Mesothelial cell of epicardium (in vitro differentiated cells): Measurements from ENCODE around the gene SERPINE3. TPM values are rescaled to one million over a fixed set of nuclear protein-coding genes. Genes with fewer than 3 reads are reported as not detected.

Source experiments
- DNase-seq, 2 experiments: peaks; one replicate each; pipeline ENCODE4 v3.0.0; 2021; ENCODE audit warnings: low spot score in 2 of 2; ENCODE audit not compliant: unreplicated experiment in 2 of 2
- H3K27ac Mint-ChIP-seq: 2 replicates; pipeline ENCODE4 v1.8.0; 2021; ENCODE audit warnings: mixed read lengths
- H3K27me3 Mint-ChIP-seq: 2 replicates; pipeline ENCODE4 v1.8.0; 2021; ENCODE audit warnings: low read depth, mixed read lengths
- H3K36me3 Mint-ChIP-seq: 2 replicates; pipeline ENCODE4 v1.8.0; 2021; ENCODE audit warnings: mixed read lengths
- H3K4me1 Mint-ChIP-seq: 2 replicates; pipeline ENCODE4 v1.8.0; 2021; ENCODE audit warnings: mixed read lengths
- H3K4me3 Mint-ChIP-seq: 2 replicates; pipeline ENCODE4 v1.8.0; 2021; ENCODE audit warnings: mild to moderate bottlenecking, moderate library complexity, mixed read lengths
- H3K9me3 Mint-ChIP-seq: 2 replicates; pipeline ENCODE4 v1.8.0; 2021; ENCODE audit warnings: mixed read lengths
- total RNA-seq: library from RNA; stranded (reverse); gene quantifications from 3 replicates; pipeline ENCODE4 v1.2.1, GENCODE V29; 2021
- TF ChIP-seq, protein P1 (sequence below): fragments of 200-600 bp; sonication (generic); IDR thresholded peaks from one replicate; pipeline ENCODE4 v1.5.0; 2021; ENCODE audit warnings: antibody characterized with exemption; ENCODE audit not compliant: unreplicated experiment

The SERPINE3 gene
- total RNA-seq, 1 donor from 2014 or later: 0.31 TPM

DNA sequence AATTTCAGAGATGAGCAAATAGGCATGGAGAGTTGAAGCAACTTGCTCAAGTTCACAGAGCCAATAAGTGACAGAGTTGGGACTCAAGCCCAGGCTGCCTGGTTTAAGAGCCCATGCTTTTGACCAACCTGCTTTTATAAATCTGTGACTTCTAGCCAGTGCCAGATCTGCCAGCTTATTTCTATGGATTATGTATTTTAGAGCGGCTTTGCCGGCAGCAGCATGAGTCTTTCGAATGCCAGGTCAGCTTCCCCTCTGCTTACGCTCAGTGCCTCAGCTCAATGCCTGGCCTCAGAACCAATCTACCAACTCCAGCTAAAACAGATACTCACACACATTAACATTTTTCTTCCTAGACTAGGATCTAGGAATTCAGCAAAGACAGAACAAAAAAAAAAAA is 2.3 kb downstream of the SERPINE3 start:
- H3K4me1 Mint-ChIP-seq: peaks cover 4% of the 10 kb centered on the region
- no peak for DNase-seq
- no peaks in the 10 kb centered on the region for H3K36me3 Mint-ChIP-seq
- no peaks in the 10 kb centered on the region for H3K27me3 Mint-ChIP-seq
- no peak overlapping the region for H3K27ac Mint-ChIP-seq
- no peaks in the 10 kb centered on the region for H3K9me3 Mint-ChIP-seq
- TF ChIP-seq, protein P1, sequence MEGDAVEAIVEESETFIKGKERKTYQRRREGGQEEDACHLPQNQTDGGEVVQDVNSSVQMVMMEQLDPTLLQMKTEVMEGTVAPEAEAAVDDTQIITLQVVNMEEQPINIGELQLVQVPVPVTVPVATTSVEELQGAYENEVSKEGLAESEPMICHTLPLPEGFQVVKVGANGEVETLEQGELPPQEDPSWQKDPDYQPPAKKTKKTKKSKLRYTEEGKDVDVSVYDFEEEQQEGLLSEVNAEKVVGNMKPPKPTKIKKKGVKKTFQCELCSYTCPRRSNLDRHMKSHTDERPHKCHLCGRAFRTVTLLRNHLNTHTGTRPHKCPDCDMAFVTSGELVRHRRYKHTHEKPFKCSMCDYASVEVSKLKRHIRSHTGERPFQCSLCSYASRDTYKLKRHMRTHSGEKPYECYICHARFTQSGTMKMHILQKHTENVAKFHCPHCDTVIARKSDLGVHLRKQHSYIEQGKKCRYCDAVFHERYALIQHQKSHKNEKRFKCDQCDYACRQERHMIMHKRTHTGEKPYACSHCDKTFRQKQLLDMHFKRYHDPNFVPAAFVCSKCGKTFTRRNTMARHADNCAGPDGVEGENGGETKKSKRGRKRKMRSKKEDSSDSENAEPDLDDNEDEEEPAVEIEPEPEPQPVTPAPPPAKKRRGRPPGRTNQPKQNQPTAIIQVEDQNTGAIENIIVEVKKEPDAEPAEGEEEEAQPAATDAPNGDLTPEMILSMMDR: no peak
- no peak overlapping the region for H3K4me3 Mint-ChIP-seq

DNA sequence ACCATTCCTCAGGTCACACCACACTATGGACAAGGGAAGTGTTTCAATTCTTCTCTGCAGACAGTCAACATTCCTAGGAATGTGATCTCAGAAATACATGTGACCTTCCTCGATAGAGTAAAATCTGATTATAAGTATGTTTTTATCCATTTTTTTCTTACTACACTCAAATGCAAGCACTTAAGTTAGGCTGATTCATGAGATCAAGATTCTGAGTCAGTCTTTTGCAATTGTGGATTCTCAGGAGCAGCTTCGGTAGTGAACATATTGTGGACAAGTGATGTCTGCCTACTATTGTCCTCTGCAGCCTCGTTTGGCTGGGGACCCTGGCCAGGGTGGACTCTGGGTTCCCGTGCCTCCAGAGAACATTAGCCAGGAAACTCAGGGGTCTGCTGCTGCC is 3.2 kb downstream of the SERPINE3 start:
- no peaks in the 10 kb centered on the region for H3K36me3 Mint-ChIP-seq
- H3K4me1 Mint-ChIP-seq: peaks cover 4% of the 10 kb centered on the region
- no peak overlapping the region for H3K27ac Mint-ChIP-seq
- H3K27me3 Mint-ChIP-seq: no peaks in the 10 kb centered on the region
- TF ChIP-seq, protein P1: no peak
- no peak for DNase-seq
- H3K4me3 Mint-ChIP-seq: no peak overlapping the region
- no peaks in the 10 kb centered on the region for H3K9me3 Mint-ChIP-seq

DNA sequence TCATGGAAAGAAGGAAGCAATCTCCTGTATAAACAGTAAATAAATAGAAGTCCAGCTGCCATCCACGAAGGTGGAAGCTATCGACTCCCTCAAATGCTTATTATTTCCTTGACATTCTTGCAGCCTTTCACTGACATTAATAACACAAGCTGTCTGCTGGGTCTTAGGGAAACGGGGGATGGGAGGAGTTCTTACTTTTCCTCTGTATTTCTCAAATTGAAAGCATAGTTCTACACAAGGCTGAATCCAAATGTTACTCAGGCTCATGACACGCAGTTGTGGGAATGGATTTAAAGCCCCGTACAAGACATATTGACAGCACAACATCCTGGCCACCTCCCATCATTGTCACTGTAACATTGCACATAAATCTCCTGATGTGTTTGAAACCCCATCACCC is 4.0 kb downstream of the SERPINE3 start:
- Mint-ChIP-seq H3K4me1 (peaks cover 4% of the 10 kb centered on the region), H3K27me3 (no peaks in the 10 kb centered on the region), H3K36me3 (no peaks in the 10 kb centered on the region), H3K4me3 (no peak overlapping the region), H3K9me3 (no peaks in the 10 kb centered on the region), H3K27ac (no peak overlapping the region)
- DNase-seq: no peak
- TF ChIP-seq, protein P1: no peak

DNA sequence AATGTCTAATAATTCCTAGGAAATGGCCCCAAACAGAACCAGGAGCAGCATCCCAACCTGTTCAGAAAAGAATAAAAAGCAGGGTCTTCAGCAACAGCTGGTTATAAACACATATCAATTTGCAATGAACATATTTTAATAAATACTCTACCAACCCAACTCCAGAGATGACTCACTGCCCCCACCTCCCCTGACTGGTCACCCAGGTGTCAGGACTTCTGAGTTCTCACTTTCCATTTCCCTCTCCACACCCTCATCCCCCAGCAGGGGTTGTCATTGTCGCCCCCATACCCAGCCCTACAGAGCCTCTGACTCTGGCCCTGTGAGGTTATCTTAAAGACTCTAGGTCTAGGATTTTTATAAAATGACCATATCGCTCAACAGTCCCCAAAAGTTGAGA is 6.9 kb downstream of the SERPINE3 start:
- no peak for DNase-seq
- peaks cover 4% of the 10 kb centered on the region for H3K4me1 Mint-ChIP-seq
- H3K4me3 Mint-ChIP-seq: no peak overlapping the region
- no peak overlapping the region for H3K27ac Mint-ChIP-seq
- TF ChIP-seq, protein P1: no peak
- no peaks in the 10 kb centered on the region for H3K36me3 Mint-ChIP-seq
- no peaks in the 10 kb centered on the region for H3K27me3 Mint-ChIP-seq
- H3K9me3 Mint-ChIP-seq: no peaks in the 10 kb centered on the region

DNA sequence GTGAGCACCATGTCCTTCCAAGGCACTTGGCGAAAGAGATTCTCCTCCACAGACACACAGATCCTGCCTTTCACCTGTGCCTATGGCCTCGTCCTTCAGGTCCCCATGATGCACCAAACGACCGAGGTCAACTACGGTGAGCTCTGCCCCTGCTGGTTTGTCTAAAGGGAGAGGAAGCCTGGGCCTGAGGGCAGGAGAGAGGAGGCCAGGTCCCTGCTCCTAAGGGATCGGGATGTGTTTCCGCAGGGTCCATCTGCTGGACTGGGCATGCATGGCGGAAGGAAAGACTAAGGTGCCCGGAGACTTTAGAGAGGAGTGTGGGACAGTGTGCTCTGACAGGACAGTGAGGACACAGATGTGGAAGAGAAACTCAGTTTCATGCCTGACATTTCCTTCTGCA is 7.6 kb downstream of the SERPINE3 start:
- TF ChIP-seq, protein P1: no peak
- no peaks in the 10 kb centered on the region for H3K36me3 Mint-ChIP-seq
- H3K4me1 Mint-ChIP-seq: peaks cover 4% of the 10 kb centered on the region
- peaks cover 3% of the 10 kb centered on the region for H3K9me3 Mint-ChIP-seq
- H3K27ac Mint-ChIP-seq: no peak overlapping the region
- H3K4me3 Mint-ChIP-seq: no peak overlapping the region
- no peak for DNase-seq
- no peaks in the 10 kb centered on the region for H3K27me3 Mint-ChIP-seq
